Endothelial cell of umbilical vein (primary cell): ENCODE measurements around the gene EIF3D. TPM values are rescaled to one million over a fixed set of nuclear protein-coding genes. Genes with fewer than 3 reads are reported as not detected.

Experiments used
- BruUV-seq: library from RNA; stranded (reverse); fragments of 400-500 nt; replicated peaks from 2 replicates; lab custom pipeline; 2021; lab: Mats Ljungman, UMichigan
- CTCF ChIA-PET: fragments of 300-600, 350-600 bp; sonication (Branson Sonifier 250); formaldehyde crosslinking; loops from one replicate; lab custom pipeline; 2021; ENCODE audit warnings: antibody characterized with exemption, inconsistent platforms; lab: Charles Lee
- POLR2A ChIA-PET: fragments of 300-600, 350-600 bp; sonication (Branson Sonifier 250); formaldehyde crosslinking; loops from one replicate; lab custom pipeline; 2021; ENCODE audit warnings: antibody characterized with exemption, inconsistent platforms; lab: Charles Lee
- DNase-seq: peaks from one replicate; pipeline ENCODE4 v3.0.0-alpha.2; 2011; ENCODE audit warnings: low read depth, low spot score
- FAIRE-seq: peaks from 2 replicates; lab custom pipeline; 2011; peaks lifted over from hg19 to GRCh38; lab: Jason Lieb, UNC
- H2AFZ ChIP-seq: 2 replicates; pipeline ENCODE4 v1.6.0; 2012; ENCODE audit warnings: low read depth, low read length, control low read depth, inconsistent platforms
- H3K27ac ChIP-seq: 2 replicates; pipeline ENCODE4 v1.5.1; 2011; ENCODE audit warnings: low read depth, mild to moderate bottlenecking, control low read depth, low read length, moderate library complexity; ENCODE audit not compliant: insufficient read depth
- H3K27me3 ChIP-seq, 2 experiments: 2 replicates each; pipeline versions ENCODE4 v1.6.0 to v1.6.1; 2011; ENCODE audit warnings: low read length in 2 of 2, mixed read lengths in 1 of 2; ENCODE audit not compliant: control insufficient read depth in 2 of 2, insufficient read depth in 2 of 2
- H3K36me3 ChIP-seq, 2 experiments: 2 replicates in 1 of 2; 3 replicates in 1 of 2; pipeline ENCODE4 v1.5.1; 2011; ENCODE audit warnings: low read length in 2 of 2, mild to moderate bottlenecking in 1 of 2, moderate library complexity in 1 of 2; ENCODE audit not compliant: control insufficient read depth in 2 of 2, insufficient read depth in 2 of 2; ENCODE audit errors: extremely low read depth in 1 of 2
- H3K4me1 ChIP-seq: 3 replicates; pipeline ENCODE4 v1.5.1; 2011; ENCODE audit warnings: mild to moderate bottlenecking, low read length; ENCODE audit not compliant: control insufficient read depth, insufficient read depth; ENCODE audit errors: extremely low read depth
- H3K4me2 ChIP-seq: 2 replicates; pipeline ENCODE4 v1.6.1; 2011; ENCODE audit warnings: low read length, control low read depth, mixed read lengths; ENCODE audit not compliant: insufficient read depth
- H3K4me3 ChIP-seq, 3 experiments: fragments of 200-600 bp in 1 of 3; sonication (generic), shearing (Covaris generic) in 1 of 3; replicated peaks in 1 of 3; 2 replicates each; pipeline ENCODE4 v1.5.1; 2011 to 2016; ENCODE audit warnings: control low read depth in 3 of 3, low read length in 3 of 3, mild to moderate bottlenecking in 2 of 3, inconsistent platforms in 1 of 3, low read depth in 1 of 3, moderate library complexity in 1 of 3; ENCODE audit not compliant: insufficient read depth in 1 of 3
- H3K79me2 ChIP-seq: 2 replicates; pipeline ENCODE4 v1.6.0; 2012; ENCODE audit warnings: low read length, inconsistent platforms; ENCODE audit not compliant: control insufficient read depth, insufficient read depth
- H3K9ac ChIP-seq: replicated peaks from 2 replicates; pipeline ENCODE3; 2011; ENCODE audit warnings: low read length, control low read depth; ENCODE audit not compliant: insufficient read depth; ENCODE audit errors: extremely low read depth
- H3K9me1 ChIP-seq: replicated peaks from 3 replicates; pipeline ENCODE4 v1.6.0; 2011; ENCODE audit warnings: mild to moderate bottlenecking, low read length; ENCODE audit not compliant: control insufficient read depth, insufficient read depth; ENCODE audit errors: extremely low read depth
- H3K9me3 ChIP-seq: replicated peaks from 2 replicates; pipeline ENCODE4 v1.5.1; 2012; ENCODE audit warnings: low read length, inconsistent platforms; ENCODE audit not compliant: control insufficient read depth, insufficient read depth
- H4K20me1 ChIP-seq: replicated peaks from 2 replicates; pipeline ENCODE3; 2011; ENCODE audit warnings: mild to moderate bottlenecking, low read length; ENCODE audit not compliant: control insufficient read depth, insufficient read depth; ENCODE audit errors: extremely low read depth
- CTCF ChIP-seq, 2 donors: IDR thresholded peaks; 1 replicate in 1 of 2; 2 replicates in 1 of 2; pipeline ENCODE4 v1.5.1; 2011; ENCODE audit warnings: low read length in 2 of 2, mild to moderate bottlenecking in 2 of 2, moderate library complexity in 2 of 2, control low read depth in 1 of 2, inconsistent platforms in 1 of 2, low read depth in 1 of 2; ENCODE audit not compliant: insufficient read depth in 1 of 2; ENCODE audit errors: extremely low read depth in 1 of 2
- EZH2 ChIP-seq: IDR thresholded peaks from 2 replicates; pipeline ENCODE4 v1.6.1; 2012; ENCODE audit warnings: borderline replicate concordance, low read depth, mild to moderate bottlenecking, moderate library complexity, low read length, inconsistent platforms; ENCODE audit not compliant: severe bottlenecking
- FOS ChIP-seq: IDR thresholded peaks from 2 replicates; pipeline ENCODE4 v1.6.1; 2011; ENCODE audit warnings: mild to moderate bottlenecking, low read length, moderate library complexity, borderline replicate concordance; ENCODE audit not compliant: insufficient read depth
- GATA2 ChIP-seq: IDR thresholded peaks from 2 replicates; pipeline ENCODE4 v1.7.0; 2011; ENCODE audit warnings: low read depth, mild to moderate bottlenecking, moderate library complexity, mixed read lengths, low read length; ENCODE audit not compliant: insufficient read length, insufficient read depth
- JUN ChIP-seq: IDR thresholded peaks from 2 replicates; pipeline ENCODE4 v1.6.1; 2011; ENCODE audit warnings: borderline replicate concordance, low read depth; ENCODE audit not compliant: insufficient read length, insufficient read depth
- MYC ChIP-seq: IDR thresholded peaks from one replicate; pipeline ENCODE4 v1.6.1; 2011; ENCODE audit warnings: mild to moderate bottlenecking, low read depth, low read length
- POLR2A ChIP-seq: IDR thresholded peaks from 2 replicates; pipeline ENCODE4 v1.6.1; 2012; ENCODE audit warnings: low read depth, mild to moderate bottlenecking, control low read depth, low read length
- POLR2AphosphoS5 ChIP-seq: IDR thresholded peaks from 2 replicates; pipeline ENCODE4 v1.6.1; 2012; ENCODE audit warnings: low read depth, mild to moderate bottlenecking, control low read depth, low read length, moderate library complexity; ENCODE audit not compliant: insufficient read depth
- dilution Hi-C: fragments of 300-500 bp; cut with MboI; formaldehyde crosslinking; loops from one replicate; pipeline ENCODE4 v1.15.0; 2019; ENCODE audit warnings: low sequenced_read_pairs; ENCODE audit not compliant: extremely low pct_ligation_motif_present
- intact Hi-C: fragments of 100-400 bp; cut with micrococcal nuclease; formaldehyde crosslinking; loops from one replicate; pipeline ENCODE4 v1.10.0; 2022
- polyA plus RNA-seq, 4 experiments: library from polyadenylated mRNA; depleted of rRNA in 3 of 4; stranded (reverse) in 3 of 4; unstranded in 1 of 4; fragments of >200 nt; gene quantifications; 2 replicates each; pipeline versions ENCODE4 v1.2.1 to v1.2.3, GENCODE V29; 2011 to 2012; ENCODE audit warnings: missing spikeins in 1 of 4
- total RNA-seq: library from RNA; stranded (reverse); gene quantifications from 2 replicates; pipeline ENCODE4 v1.2.3, GENCODE V29; 2021
- TF ChIP-seq, protein P1 (sequence below): IDR thresholded peaks from 2 replicates; pipeline ENCODE4 v1.6.1; 2011; ENCODE audit not compliant: insufficient read depth, insufficient read length

Gene EIF3D
- total and polyA plus RNA-seq, 2 donors (not counting 3 experiments of a cell fraction or from before 2014, with no cell fraction given) = 201 to 413 TPM

GRCh38 chr22:36497910-36498665 is 30.9 kb downstream of the EIF3D start:
- no peak overlapping the region for H3K9ac ChIP-seq
- dilution Hi-C loops = no loop called here
- no peaks in the 10 kb centered on the region for H3K9me1 ChIP-seq
- intact Hi-C loops = no loop called here
- no peak overlapping the region for H3K27ac ChIP-seq
- CTCF ChIA-PET = no interaction called here
- BruUV-seq = no TSS peak
- H3K27me3 ChIP-seq = no peaks in the 10 kb centered on the region
- no peaks in the 10 kb centered on the region for H3K4me1 ChIP-seq
- no peaks in the 10 kb centered on the region for H4K20me1 ChIP-seq
- H3K4me3 ChIP-seq = no peak overlapping the region
- FAIRE-seq (no peak), DNase-seq (no peak)
- no peak for TF ChIP-seq FOS
- TF ChIP-seq POLR2A = no peak
- TF ChIP-seq EZH2 = no peak
- TF ChIP-seq MYC = no peak
- H3K36me3 ChIP-seq = peaks cover 0 to 5% of the 10 kb centered on the region in 2 experiments
- no peak overlapping the region for H2AFZ ChIP-seq
- H3K4me2 ChIP-seq = no peak overlapping the region
- no peaks in the 10 kb centered on the region for H3K79me2 ChIP-seq
- H3K9me3 ChIP-seq = no peaks in the 10 kb centered on the region
- POLR2A ChIA-PET = no interaction called here

- no peak for TF ChIP-seq POLR2A
- TF ChIP-seq CTCF (IDR thresholded peaks at IDR 0.05; ENCODE audit: extremely low read depth in 1 of 2, insufficient read depth in 1 of 2, low read depth in 1 of 2, low read length in 2 of 2) = no peak
- TF ChIP-seq JUN = no peak
- TF ChIP-seq EZH2 = no peak
- TF ChIP-seq, protein P1, sequence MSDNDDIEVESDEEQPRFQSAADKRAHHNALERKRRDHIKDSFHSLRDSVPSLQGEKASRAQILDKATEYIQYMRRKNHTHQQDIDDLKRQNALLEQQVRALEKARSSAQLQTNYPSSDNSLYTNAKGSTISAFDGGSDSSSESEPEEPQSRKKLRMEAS = no peak
- TF ChIP-seq GATA2 = no peak
- no peak for TF ChIP-seq POLR2AphosphoS5
- no peak for TF ChIP-seq FOS
- no peak for TF ChIP-seq MYC
- FAIRE-seq (no peak), DNase-seq (no peak)
- no peaks in the 10 kb centered on the region for H3K9me3 ChIP-seq
- H3K9ac ChIP-seq = no peak overlapping the region
- intact Hi-C loops = no loop called here
- no peak overlapping the region for H3K4me3 ChIP-seq
- no peaks in the 10 kb centered on the region for H3K4me1 ChIP-seq
- H3K36me3 ChIP-seq = peaks cover 0 to 8% of the 10 kb centered on the region in 2 experiments
- no peaks in the 10 kb centered on the region for H3K27me3 ChIP-seq
- H3K9me1 ChIP-seq = no peaks in the 10 kb centered on the region
- CTCF ChIA-PET = no interaction called here
- no peaks in the 10 kb centered on the region for H3K79me2 ChIP-seq
- dilution Hi-C loops = no loop called here
- POLR2A ChIA-PET = interaction anchor here (1.4 kb wide), 1 partner anchor 12 kb away, joined by 6 read pairs; the partner anchor contains the start of gene TXN2
- H2AFZ ChIP-seq = no peak overlapping the region
- no peak overlapping the region for H3K27ac ChIP-seq
- H4K20me1 ChIP-seq = no peaks in the 10 kb centered on the region
- no TSS peak for BruUV-seq
- H3K4me2 ChIP-seq = no peak overlapping the region
Observed at GRCh38 chr22:36493690-36494110, 35.3 kb downstream of the EIF3D start.
